ENCODE results near the gene PLEKHF1. TPM values are rescaled to one million over a fixed set of nuclear protein-coding genes. Genes with fewer than 3 reads are reported as not detected.

Gene PLEKHF1
- total and polyA plus RNA-seq, 2 experiments from 2014 or later, result 9.3 to 18.0 TPM

- Histone ChIP-seq H3K4me2 (ENCODE audit: unreplicated experiment) (peak overlapping the region; percentile 85), H4K20me1 (ENCODE audit: insufficient read depth) (peaks cover 4% of the 10 kb centered on the region; the same call in 1 of the 2 replicates), H3K36me3 (ENCODE audit: low read depth) (0 out of 2 replicates have a peak, but pooled peaks cover 4% of the 10 kb centered on the region), H3K9me3 (ENCODE audit: low read depth) (no peaks in the 10 kb centered on the region), H3K9me2 (ENCODE audit: insufficient read depth) (no peaks in the 10 kb centered on the region), H3K4me3 (peak overlapping the region; percentile 82), H3K4me1 (ENCODE audit: insufficient read depth) (peaks cover 14% of the 10 kb centered on the region), H3K27ac (peak overlapping the region; percentile 73), H3K27me3 (replicated peaks; ENCODE audit: insufficient read depth) (no peaks in the 10 kb centered on the region), H3K9ac (peak overlapping the region; percentile 94), H3K79me2 (ENCODE audit: insufficient read depth) (peaks cover 62% of the 10 kb centered on the region), H3F3A (ENCODE audit: insufficient read depth) (peaks cover 9% of the 10 kb centered on the region; the same call in 1 of the 2 replicates), H2AFZ (peak overlapping the region; percentile 94)
- WGBS, 2 experiments (ENCODE audit: low coverage in 1 of 2, low lambda C conversion rate in 2 of 2, missing lambda C conversion rate in 2 of 2), result 9 to 11% methylated on average over 9 to 15 of the region's 15 CpGs
- no peak for TF ChIP-seq EZH2phosphoT487 (IDR thresholded peaks at IDR 0.05; ENCODE audit: insufficient read depth, low read depth)
- TF ChIP-seq EZH2 (IDR thresholded peaks at IDR 0.05; ENCODE audit: insufficient read depth, poor library complexity, severe bottlenecking), result no peak
- in situ Hi-C loops (cut with MboI), result loop anchor here (10.0 kb wide), 1 partner anchor 100 kb away; no protein-coding TSS in a partner anchor
- DNase-seq, result peak; percentile 10
Measured at GRCh38 chr19:29714371-29714952, 49.2 kb downstream of the PLEKHF1 start.

GRCh38 chr19:29714953-29715700, 49.9 kb downstream of the PLEKHF1 start, which contains the start of gene C19orf12:
TSS of gene C19orf12 (minus strand) at chr19:29715261. CDS start at chr19:29708413, 6,848 bp downstream.
- TF ChIP-seq EZH2phosphoT487 (IDR thresholded peaks at IDR 0.05; ENCODE audit: insufficient read depth, low read depth) (no peak), EZH2 (IDR thresholded peaks at IDR 0.05; ENCODE audit: insufficient read depth, poor library complexity, severe bottlenecking) (no peak)
- H3K4me1 ChIP-seq (ENCODE audit: insufficient read depth), result peaks cover 14% of the 10 kb centered on the region
- H3K36me3 ChIP-seq (ENCODE audit: low read depth), result 0 out of 2 replicates have a peak, but pooled peaks cover 4% of the 10 kb centered on the region
- H2AFZ ChIP-seq, result peak within 1 kb of the TSS; percentile 94
- peak within 1 kb of the TSS; percentile 85 for H3K4me2 ChIP-seq (ENCODE audit: unreplicated experiment)
- 0 to 1% methylated on average over 33 to 52 of the region's 72 CpGs for WGBS, 2 experiments (ENCODE audit: low coverage in 1 of 2, low lambda C conversion rate in 2 of 2, missing lambda C conversion rate in 2 of 2)
- H4K20me1 ChIP-seq (ENCODE audit: insufficient read depth), result peaks cover 2% of the 10 kb centered on the region; the same call in 1 of the 2 replicates
- in situ Hi-C loops (cut with MboI), result loop anchor here (10.0 kb wide), 1 partner anchor 100 kb away; no protein-coding TSS in a partner anchor
- H3K79me2 ChIP-seq (ENCODE audit: insufficient read depth), result peaks cover 56% of the 10 kb centered on the region
- no peaks in the 10 kb centered on the region for H3K9me2 ChIP-seq (ENCODE audit: insufficient read depth)
- H3K27me3 ChIP-seq (replicated peaks; ENCODE audit: insufficient read depth), result no peaks in the 10 kb centered on the region
- peak within 1 kb of the TSS; percentile 73 for H3K27ac ChIP-seq
- peaks cover 9% of the 10 kb centered on the region; the same call in 1 of the 2 replicates for H3F3A ChIP-seq (ENCODE audit: insufficient read depth)
- H3K9ac ChIP-seq, result peak within 1 kb of the TSS; percentile 94
- peak within 1 kb of the TSS; percentile 82 for H3K4me3 ChIP-seq
- H3K9me3 ChIP-seq (ENCODE audit: low read depth), result no peaks in the 10 kb centered on the region
- peak; percentile 71 for DNase-seq

- WGBS, 2 experiments (ENCODE audit: low coverage in 1 of 2, low lambda C conversion rate in 2 of 2, missing lambda C conversion rate in 2 of 2), result 12 to 21% methylated on average over 13 of the region's 13 CpGs
- peak overlapping the region; percentile 94 for H3K9ac ChIP-seq
- peak; percentile 64 for DNase-seq
- H3K79me2 ChIP-seq (ENCODE audit: insufficient read depth), result peaks cover 48% of the 10 kb centered on the region
- H2AFZ ChIP-seq, result peak overlapping the region; percentile 94
- H3K4me1 ChIP-seq (ENCODE audit: insufficient read depth), result peaks cover 14% of the 10 kb centered on the region
- H3K4me2 ChIP-seq (ENCODE audit: unreplicated experiment), result peak overlapping the region; percentile 83
- H3K36me3 ChIP-seq (ENCODE audit: low read depth), result 0 out of 2 replicates have a peak, but pooled peaks cover 4% of the 10 kb centered on the region
- no peaks in the 10 kb centered on the region for H4K20me1 ChIP-seq (ENCODE audit: insufficient read depth)
- in situ Hi-C loops (cut with MboI), result loop anchor here (10.0 kb wide), 1 partner anchor 101 kb away; no protein-coding TSS in a partner anchor
- no peaks in the 10 kb centered on the region for H3K9me2 ChIP-seq (ENCODE audit: insufficient read depth)
- peaks cover 9% of the 10 kb centered on the region; the same call in 1 of the 2 replicates for H3F3A ChIP-seq (ENCODE audit: insufficient read depth)
- no peak for TF ChIP-seq EZH2 (IDR thresholded peaks at IDR 0.05; ENCODE audit: insufficient read depth, poor library complexity, severe bottlenecking)
- TF ChIP-seq EZH2phosphoT487 (IDR thresholded peaks at IDR 0.05; ENCODE audit: insufficient read depth, low read depth), result no peak
- peak overlapping the region; percentile 73 for H3K27ac ChIP-seq
- H3K4me3 ChIP-seq, result peak overlapping the region; percentile 82
- H3K9me3 ChIP-seq (ENCODE audit: low read depth), result no peaks in the 10 kb centered on the region
- no peaks in the 10 kb centered on the region for H3K27me3 ChIP-seq (replicated peaks; ENCODE audit: insufficient read depth)
Measured at GRCh38 chr19:29715701-29716581, 50.7 kb downstream of the PLEKHF1 start.

Measured in GM23248 (cell line).